Large intestine (tissue), 3 donors: Measurements from ENCODE around the gene NBEAL1. TPM values are rescaled to one million over a fixed set of nuclear protein-coding genes. Genes with fewer than 3 reads are reported as not detected.
"Not testable (repeated sequence)": the region's sequence is repeated elsewhere in the genome, so short reads cannot be mapped to it uniquely, and the experiment has no call there.

Source experiments
- DNase-seq, 2 donors: peaks; one replicate each; pipeline versions ENCODE4 v3.0.0 to v3.0.0-alpha.2; 2013
- H3K27ac ChIP-seq: one replicate; pipeline ENCODE4 v1.5.1; 2013; ENCODE audit warnings: low read length
- H3K27me3 ChIP-seq: 2 replicates; pipeline ENCODE4 v1.6.1; 2013; ENCODE audit warnings: low read length; ENCODE audit not compliant: control insufficient read depth, insufficient read depth
- H3K36me3 ChIP-seq: 2 replicates; pipeline ENCODE4 v1.6.1; 2013; ENCODE audit warnings: low read length; ENCODE audit not compliant: control insufficient read depth, insufficient read depth
- H3K4me1 ChIP-seq: one replicate; pipeline ENCODE4 v1.6.1; 2013; ENCODE audit warnings: low read length; ENCODE audit not compliant: control insufficient read depth, insufficient read depth
- H3K4me3 ChIP-seq: one replicate; pipeline ENCODE4 v1.5.1; 2013; ENCODE audit warnings: low read length
- H3K9me3 ChIP-seq: one replicate; pipeline ENCODE4 v1.6.1; 2013; ENCODE audit warnings: mild to moderate bottlenecking, low read depth, low read length, moderate library complexity; ENCODE audit not compliant: control insufficient read depth
- WGBS: methylation state at CpG from one replicate; pipeline ENCODE4 v1.1.5; 2013; ENCODE audit warnings: low lambda C conversion rate; ENCODE audit not compliant: insufficient coverage; 5-methylcytosine and 5-hydroxymethylcytosine counted together
- polyA plus RNA-seq: library from polyadenylated mRNA; unstranded; fragments of 120-200 nt; gene quantifications from one replicate; pipeline ENCODE4 v1.2.1, GENCODE V29; 2013

The NBEAL1 gene
- polyA plus RNA-seq, 1 donor = 9.8 TPM

GRCh38 chr2:203104273-203104672, 89.6 kb downstream of the NBEAL1 start:
- Histone ChIP-seq H3K27me3 (no peaks in the 10 kb centered on the region), H3K9me3 (peaks cover 17% of the 10 kb centered on the region), H3K27ac (no peak overlapping the region), H3K4me1 (no peaks in the 10 kb centered on the region), H3K36me3 (peaks cover 34% of the 10 kb centered on the region), H3K4me3 (no peak overlapping the region)
- no peak for DNase-seq

- Histone ChIP-seq H3K9me3 (peaks cover 17% of the 10 kb centered on the region), H3K27ac (peak overlapping the region; percentile 58), H3K4me1 (no peaks in the 10 kb centered on the region), H3K4me3 (no peak overlapping the region), H3K36me3 (peaks cover 37% of the 10 kb centered on the region), H3K27me3 (no peaks in the 10 kb centered on the region)
- DNase-seq = peak; percentile 48 to 71
These were observed 91.3 kb downstream of the NBEAL1 start for GRCh38 chr2:203105996-203106395.

GRCh38 chr2:203110496-203110895, 95.8 kb downstream of the NBEAL1 start:
- H3K27me3 ChIP-seq, H3K4me1 ChIP-seq, H3K27ac ChIP-seq, DNase-seq, H3K4me3 ChIP-seq, H3K9me3 ChIP-seq: not testable (repeated sequence)
- WGBS = no CpG with 5 or more reads among the region's 4 CpGs
- H3K36me3 ChIP-seq = peaks cover 39% of the 10 kb centered on the region

GRCh38 chr2:203112342-203112741, 97.7 kb downstream of the NBEAL1 start:
- 95% methylated on average over 2 of the region's 2 CpGs for WGBS
- Histone ChIP-seq H3K27ac (no peak overlapping the region), H3K27me3 (no peaks in the 10 kb centered on the region), H3K4me1 (no peaks in the 10 kb centered on the region), H3K36me3 (peaks cover 43% of the 10 kb centered on the region), H3K9me3 (no peaks in the 10 kb centered on the region), H3K4me3 (no peak overlapping the region)
- no peak for DNase-seq

GRCh38 chr2:203115201-203115700, 100.6 kb downstream of the NBEAL1 start:
- H3K27me3 ChIP-seq, H3K4me1 ChIP-seq, H3K9me3 ChIP-seq, H3K27ac ChIP-seq, H3K4me3 ChIP-seq, DNase-seq: not testable (repeated sequence)
- WGBS = 80% methylated on average over 1 of the region's 7 CpGs
- peaks cover 30% of the 10 kb centered on the region for H3K36me3 ChIP-seq

GRCh38 chr2:203122317-203122986, 107.8 kb downstream of the NBEAL1 start:
- Histone ChIP-seq H3K9me3 (no peaks in the 10 kb centered on the region), H3K4me3 (no peak overlapping the region), H3K4me1 (no peaks in the 10 kb centered on the region), H3K36me3 (peaks cover 11% of the 10 kb centered on the region), H3K27ac (no peak overlapping the region), H3K27me3 (no peaks in the 10 kb centered on the region)
- DNase-seq = peak; percentile 7 to 9
- WGBS = no CpG with 5 or more reads among the region's 1 CpG

GRCh38 chr2:203126996-203127395, 112.3 kb downstream of the NBEAL1 start:
- 100% methylated on average over 1 of the region's 2 CpGs for WGBS
- H3K27me3 ChIP-seq = no peaks in the 10 kb centered on the region
- H3K36me3 ChIP-seq = peaks cover 26% of the 10 kb centered on the region

GRCh38 chr2:203135105-203135504, 120.4 kb downstream of the NBEAL1 start:
- Histone ChIP-seq H3K9me3 (no peaks in the 10 kb centered on the region), H3K36me3 (peaks cover 10% of the 10 kb centered on the region), H3K4me1 (no peaks in the 10 kb centered on the region), H3K27me3 (no peaks in the 10 kb centered on the region), H3K4me3 (no peak overlapping the region), H3K27ac (no peak overlapping the region)
- DNase-seq = no peak
- no CpG with 5 or more reads among the region's 4 CpGs for WGBS

More at GRCh38 chr2:203126996-203127395, 112.3 kb downstream of the NBEAL1 start:
- H3K9me3 ChIP-seq = no peaks in the 10 kb centered on the region
- no peaks in the 10 kb centered on the region for H3K4me1 ChIP-seq
- no peak overlapping the region for H3K4me3 ChIP-seq
- no peak overlapping the region for H3K27ac ChIP-seq
- no peak for DNase-seq

- H3K4me1 ChIP-seq = no peaks in the 10 kb centered on the region
- no peak overlapping the region for H3K4me3 ChIP-seq
- H3K36me3 ChIP-seq = peaks cover 13% of the 10 kb centered on the region
- H3K9me3 ChIP-seq = no peaks in the 10 kb centered on the region
- no peaks in the 10 kb centered on the region for H3K27me3 ChIP-seq
- DNase-seq = no peak
- H3K27ac ChIP-seq = no peak overlapping the region
These were observed 128.7 kb downstream of the NBEAL1 start for GRCh38 chr2:203143391-203143790.

GRCh38 chr2:203149194-203149593, 134.5 kb downstream of the NBEAL1 start:
- Histone ChIP-seq H3K36me3 (peaks cover 11% of the 10 kb centered on the region), H3K9me3 (no peaks in the 10 kb centered on the region)
- 18% methylated on average over 1 of the region's 1 CpG for WGBS

GRCh38 chr2:203155406-203155805, 140.7 kb downstream of the NBEAL1 start:
- Histone ChIP-seq H3K27me3 (no peaks in the 10 kb centered on the region), H3K4me1 (no peaks in the 10 kb centered on the region), H3K27ac (no peak overlapping the region), H3K4me3 (no peak overlapping the region), H3K9me3 (no peaks in the 10 kb centered on the region), H3K36me3 (peaks cover 15% of the 10 kb centered on the region)
- WGBS = 67% methylated on average over 1 of the region's 1 CpG
- DNase-seq = no peak

More at GRCh38 chr2:203149194-203149593, 134.5 kb downstream of the NBEAL1 start:
- Histone ChIP-seq H3K27ac (no peak overlapping the region), H3K4me3 (no peak overlapping the region), H3K4me1 (no peaks in the 10 kb centered on the region), H3K27me3 (no peaks in the 10 kb centered on the region)
- DNase-seq = no peak
